NCI-H748 (cell line): ENCODE results near the gene SYNE3.

ENCODE experiments used
- DNase-seq: peaks from one replicate; lab custom pipeline; 2025; ENCODE audit not compliant: unreplicated experiment; lab: John Stamatoyannopoulos, UW

Gene SYNE3

GRCh38 chr14:95493503-95493902 lies 22.9 kb downstream of the SYNE3 start:
- no peak for DNase-seq

GRCh38 chr14:95491936-95492608 lies 24.4 kb downstream of the SYNE3 start:
- no peak for DNase-seq

GRCh38 chr14:95490727-95491451 lies 25.6 kb downstream of the SYNE3 start:
- no peak for DNase-seq

GRCh38 chr14:95490138-95490509 lies 26.3 kb downstream of the SYNE3 start:
- no peak for DNase-seq

GRCh38 chr14:95489214-95490137 lies 27.0 kb downstream of the SYNE3 start:
- DNase-seq, result no peak

GRCh38 chr14:95488376-95489213 lies 27.9 kb downstream of the SYNE3 start:
- DNase-seq, result no peak

GRCh38 chr14:95487669-95488084 lies 28.8 kb downstream of the SYNE3 start:
- no peak for DNase-seq

- DNase-seq, result peak; percentile 20
These were observed 29.4 kb downstream of the SYNE3 start for GRCh38 chr14:95486875-95487668.

GRCh38 chr14:95485222-95485819 lies 31.1 kb downstream of the SYNE3 start:
- DNase-seq, result no peak

- no peak for DNase-seq
These were observed 32.2 kb downstream of the SYNE3 start for GRCh38 chr14:95484296-95484695.

- DNase-seq, result no peak
These were observed 32.9 kb downstream of the SYNE3 start for GRCh38 chr14:95483309-95484165.

- DNase-seq, result no peak
These were observed 33.7 kb downstream of the SYNE3 start for GRCh38 chr14:95482627-95483308.

GRCh38 chr14:95481391-95482022 lies 34.9 kb downstream of the SYNE3 start:
- DNase-seq, result no peak

GRCh38 chr14:95480887-95481226 lies 35.6 kb downstream of the SYNE3 start:
- peak; percentile 25 for DNase-seq

- DNase-seq, result no peak
These were observed 36.2 kb downstream of the SYNE3 start for GRCh38 chr14:95480109-95480886.

GRCh38 chr14:95479494-95479893 lies 37.0 kb downstream of the SYNE3 start:
- DNase-seq, result no peak

GRCh38 chr14:95478818-95479217 lies 37.6 kb downstream of the SYNE3 start:
- DNase-seq, result no peak
